HEK293 (cell line): ENCODE measurements around the gene SAMD1.
A peak's percentile ranks its signal among the peaks of the same experiment; 100 is the strongest.

Experiments
- CTCF ChIA-PET: fragments of 350-600 bp; formaldehyde crosslinking; extraction: SDS; loops from one replicate; lab custom pipeline; 2021; ENCODE audit warnings: antibody characterized with exemption; lab: Yijun Ruan, JAX
- POLR2A ChIA-PET: fragments of 300-600 bp; formaldehyde crosslinking; extraction: SDS; loops from one replicate; lab custom pipeline; 2020; ENCODE audit warnings: antibody characterized with exemption, inconsistent platforms; lab: Yijun Ruan, JAX
- H3K27ac ChIP-seq: fragments of 200-500 bp; sonication (Bioruptor generic); 2 replicates; pipeline ENCODE4 v1.5.1; 2014; ENCODE audit warnings: low read depth, low read length, control low read depth, inconsistent platforms; ENCODE audit errors: extremely low read depth
- H3K36me3 ChIP-seq, 2 experiments: fragments of 200-500 bp in 1 of 2; sonication (Bioruptor generic) in 1 of 2; 1 replicate in 1 of 2; 2 replicates in 1 of 2; pipeline ENCODE4 v1.5.1; 2014 to 2017; ENCODE audit warnings: inconsistent platforms in 2 of 2, low read length in 2 of 2; ENCODE audit not compliant: control insufficient read depth in 2 of 2, insufficient read depth in 1 of 2
- H3K4me1 ChIP-seq: fragments of 200-500 bp; sonication (Bioruptor generic); 2 replicates; pipeline ENCODE4 v1.5.1; 2014; ENCODE audit warnings: mild to moderate bottlenecking, low read length, inconsistent platforms; ENCODE audit not compliant: control insufficient read depth, insufficient read depth
- H3K4me3 ChIP-seq: 2 replicates; pipeline ENCODE4 v1.5.1; 2011; ENCODE audit warnings: low read depth, mild to moderate bottlenecking, control low read depth, low read length, moderate library complexity
- H3K9me3 ChIP-seq: fragments of 200-500 bp; sonication (Bioruptor generic); 2 replicates; pipeline ENCODE4 v1.5.1; 2014; ENCODE audit warnings: low read depth, low read length, inconsistent platforms; ENCODE audit not compliant: control insufficient read depth, insufficient read depth
- BCL11B ChIP-seq: fragments of 450-650 bp; formaldehyde crosslinking; IDR thresholded peaks from 2 replicates; pipeline ENCODE4 v1.5.1; 2016; ENCODE audit warnings: low read depth, missing biosample characterization, missing genetic modification characterization
- KLF9 ChIP-seq: fragments of 450-650 bp; formaldehyde crosslinking; IDR thresholded peaks from 2 replicates; pipeline ENCODE4 v1.5.1; 2016; ENCODE audit warnings: missing biosample characterization, missing genetic modification characterization, low read depth
- MZF1 ChIP-seq: fragments of 450-650 bp; formaldehyde crosslinking; IDR thresholded peaks from 2 replicates; pipeline ENCODE4 v1.5.1; 2017; ENCODE audit warnings: missing biosample characterization, missing genetic modification characterization, borderline replicate concordance
- OSR2 ChIP-seq: fragments of 450-650 bp; formaldehyde crosslinking; IDR thresholded peaks from 2 replicates; pipeline ENCODE4 v1.5.1; 2016; ENCODE audit warnings: missing biosample characterization, missing genetic modification characterization
- OVOL3 ChIP-seq: fragments of 450-650 bp; formaldehyde crosslinking; IDR thresholded peaks from 2 replicates; pipeline ENCODE4 v1.5.1; 2016; ENCODE audit warnings: missing biosample characterization, missing genetic modification characterization
- PBX3 ChIP-seq: sonication (generic); formaldehyde crosslinking; IDR thresholded peaks from 2 replicates; pipeline ENCODE4 v1.8.1; 2022; ENCODE audit warnings: mild to moderate bottlenecking, moderate library complexity, missing genetic modification reagents
- YY1 ChIP-seq: fragments of 450-650 bp; formaldehyde crosslinking; IDR thresholded peaks from 2 replicates; pipeline ENCODE4 v1.5.1; 2018; ENCODE audit warnings: missing biosample characterization, missing genetic modification characterization
- ZFHX2 ChIP-seq: fragments of 450-650 bp; formaldehyde crosslinking; conservative IDR thresholded peaks from 2 replicates; pipeline ENCODE4 v1.5.1; 2016; ENCODE audit warnings: missing biosample characterization, missing genetic modification characterization
- ZNF2 ChIP-seq: fragments of 450-650 bp; formaldehyde crosslinking; IDR thresholded peaks from 2 replicates; pipeline ENCODE4 v1.5.1; 2016; ENCODE audit warnings: missing biosample characterization, missing genetic modification characterization
- ZNF248 ChIP-seq: fragments of 450-650 bp; formaldehyde crosslinking; IDR thresholded peaks from 2 replicates; pipeline ENCODE4 v1.5.1; 2017; ENCODE audit warnings: missing biosample characterization, missing genetic modification characterization
- ZNF280D ChIP-seq: fragments of 450-650 bp; formaldehyde crosslinking; IDR thresholded peaks from 2 replicates; pipeline ENCODE4 v1.5.1; 2016; ENCODE audit warnings: missing biosample characterization, missing genetic modification characterization
- ZNF37A ChIP-seq: fragments of 450-650 bp; IDR thresholded peaks from 2 replicates; pipeline ENCODE4 v1.5.1; 2018; ENCODE audit warnings: missing biosample characterization, missing genetic modification characterization
- ZNF391 ChIP-seq: fragments of 450-650 bp; formaldehyde crosslinking; IDR thresholded peaks from 2 replicates; pipeline ENCODE4 v1.5.1; 2016; ENCODE audit warnings: low read depth, missing biosample characterization, missing genetic modification characterization, borderline replicate concordance
- ZNF433 ChIP-seq: fragments of 450-650 bp; formaldehyde crosslinking; IDR thresholded peaks from 2 replicates; pipeline ENCODE4 v1.5.1; 2016; ENCODE audit warnings: missing biosample characterization, missing genetic modification characterization, low read depth
- ZNF449 ChIP-seq: fragments of 450-650 bp; formaldehyde crosslinking; IDR thresholded peaks from 2 replicates; pipeline ENCODE4 v1.5.1; 2017; ENCODE audit warnings: missing biosample characterization, mild to moderate bottlenecking, missing genetic modification characterization, moderate library complexity
- ZNF510 ChIP-seq: fragments of 450-650 bp; formaldehyde crosslinking; IDR thresholded peaks from 2 replicates; pipeline ENCODE4 v1.5.1; 2018; ENCODE audit warnings: mild to moderate bottlenecking, missing genetic modification characterization, missing biosample characterization; ENCODE audit not compliant: insufficient replicate concordance
- ZNF514 ChIP-seq: fragments of 450-650 bp; formaldehyde crosslinking; IDR thresholded peaks from 2 replicates; pipeline ENCODE4 v1.5.1; 2016; ENCODE audit warnings: missing biosample characterization, missing genetic modification characterization
- ZNF548 ChIP-seq: fragments of 450-650 bp; formaldehyde crosslinking; IDR thresholded peaks from 2 replicates; pipeline ENCODE4 v1.5.1; 2016; ENCODE audit warnings: missing biosample characterization, missing genetic modification characterization
- ZNF549 ChIP-seq: fragments of 450-650 bp; IDR thresholded peaks from 2 replicates; pipeline ENCODE4 v1.5.1; 2018; ENCODE audit warnings: missing biosample characterization, missing genetic modification characterization, mild to moderate bottlenecking, inconsistent platforms, moderate library complexity
- ZNF600 ChIP-seq: fragments of 450-650 bp; formaldehyde crosslinking; IDR thresholded peaks from 2 replicates; pipeline ENCODE4 v1.5.1; 2016; ENCODE audit warnings: missing biosample characterization, missing genetic modification characterization
- ZNF623 ChIP-seq: fragments of 450-650 bp; formaldehyde crosslinking; IDR thresholded peaks from 2 replicates; pipeline ENCODE4 v1.5.1; 2016; ENCODE audit warnings: missing biosample characterization, missing genetic modification characterization
- ZSCAN16 ChIP-seq: fragments of 450-650 bp; formaldehyde crosslinking; IDR thresholded peaks from 2 replicates; pipeline ENCODE4 v1.5.1; 2016; ENCODE audit warnings: missing biosample characterization, missing genetic modification characterization

SAMD1 gene

GRCh38 chr19:14072535-14073260 lies 17.9 kb downstream of the SAMD1 start, which contains the start of gene MISP3 (continued):
- TF ChIP-seq ZNF391 (tag by site-specific recombination) = 0 out of 2 replicates have a peak, but pooled peaks have one; percentile 10
- TF ChIP-seq ZNF2 (tag by site-specific recombination) = peak; percentile 26; the same call in 1 of the 2 replicates
- TF ChIP-seq OVOL3 (tag by site-specific recombination) = no peak
- TF ChIP-seq BCL11B (tag by site-specific recombination) = peak; percentile 47; the same call in 1 of the 2 replicates
- no peak for TF ChIP-seq ZNF548 (tag by site-specific recombination)

GRCh38 chr19:14070268-14071050 lies 20.1 kb downstream of the SAMD1 start:
- no peaks in the 10 kb centered on the region for H3K36me3 ChIP-seq
- POLR2A ChIA-PET = interaction anchor here (0.6 to 1.0 kb wide), 3 partner anchors 28 to 227 kb away, joined by 3 to 4 read pairs (median 3); partner anchors contain the start of gene ASF1B
- H3K4me3 ChIP-seq = no peak overlapping the region
- CTCF ChIA-PET = interaction anchor here (0.6 to 6.2 kb wide), 9 partner anchors 9 to 190 kb away, joined by 4 to 80 read pairs (median 6); partner anchors contain the start of genes IL27RA and PALM3
- 0 out of 2 replicates have a peak, but pooled peaks have one; percentile 26 for TF ChIP-seq ZNF600 (tag by site-specific recombination)
- TF ChIP-seq ZNF623 (tag by site-specific recombination) = no peak
- H3K4me1 ChIP-seq = no peaks in the 10 kb centered on the region
- no peak overlapping the region for H3K27ac ChIP-seq
- H3K9me3 ChIP-seq = no peaks in the 10 kb centered on the region

GRCh38 chr19:14066134-14066533 lies 24.4 kb downstream of the SAMD1 start:
- ChIA-PET CTCF (interaction anchor here (0.6 to 1.2 kb wide), 2 partner anchors 8 to 36 kb away, joined by 3 read pairs; no protein-coding TSS in a partner anchor), POLR2A (interaction anchor here (0.7 kb wide), 1 partner anchor 52 kb away, joined by 4 read pairs; no protein-coding TSS in a partner anchor)
- Histone ChIP-seq H3K9me3 (no peaks in the 10 kb centered on the region), H3K36me3 (no peaks in the 10 kb centered on the region), H3K27ac (no peak overlapping the region), H3K4me1 (no peaks in the 10 kb centered on the region), H3K4me3 (no peak overlapping the region)
- TF ChIP-seq ZNF449 = no peak
- no peak for TF ChIP-seq OSR2 (tag by site-specific recombination)
- TF ChIP-seq ZNF623 (tag by site-specific recombination) = peak; percentile 84
- TF ChIP-seq ZNF510 (tag by site-specific recombination) = no peak
- TF ChIP-seq ZNF37A (tag by site-specific recombination) = no peak

- ChIA-PET CTCF (no interaction called here), POLR2A (no interaction called here)
- no peaks in the 10 kb centered on the region for H3K9me3 ChIP-seq
- H3K36me3 ChIP-seq = no peaks in the 10 kb centered on the region
- H3K4me1 ChIP-seq = peaks cover 2% of the 10 kb centered on the region
- no peak overlapping the region for H3K27ac ChIP-seq
- no peak overlapping the region for H3K4me3 ChIP-seq
- TF ChIP-seq ZNF433 (no peak), ZNF549 (tag by site-specific recombination) (no peak), YY1 (no peak), ZNF280D (no peak), PBX3 (CRISPR knock-in tag) (no peak), ZFHX2 (tag by site-specific recombination) (no peak), KLF9 (tag by site-specific recombination) (no peak), ZNF248 (no peak), MZF1 (tag by site-specific recombination) (no peak), ZSCAN16 (no peak), ZNF514 (no peak)
Observed at GRCh38 chr19:14063105-14063504, 27.4 kb downstream of the SAMD1 start.
